GM18505 (cell line): ENCODE measurements around the gene CES2.
A peak's percentile ranks its signal among the peaks of the same experiment; 100 is the strongest.
"Not testable (repeated sequence)": the region's sequence is repeated elsewhere in the genome, so short reads cannot be mapped to it uniquely, and the experiment has no call there.

Experiments used
- ATAC-seq: cut with Tn5 transposase; IDR thresholded peaks from one replicate; pipeline ENCODE4 v1.9.1; 2021; ENCODE audit not compliant: unreplicated experiment
- POLR2A ChIP-seq: IDR thresholded peaks from 4 replicates; pipeline ENCODE4 v1.6.1; 2011; ENCODE audit warnings: borderline replicate concordance; ENCODE audit not compliant: insufficient read depth, insufficient read length; ENCODE audit errors: extremely low read depth

The CES2 gene

GRCh38 chr16:66953462-66954096 lies 18.3 kb downstream of the CES2 start:
- TF ChIP-seq POLR2A = no peak
- ATAC-seq = no peak

GRCh38 chr16:66954097-66954659 lies 18.9 kb downstream of the CES2 start:
- no peak for TF ChIP-seq POLR2A
- ATAC-seq = no peak

GRCh38 chr16:66955363-66956153 lies 20.2 kb downstream of the CES2 start:
- ATAC-seq = not testable (repeated sequence)

GRCh38 chr16:66956154-66956457 lies 20.8 kb downstream of the CES2 start:
- not testable (repeated sequence) for ATAC-seq

- TF ChIP-seq POLR2A = no peak
- no peak for ATAC-seq
Measured at GRCh38 chr16:66958857-66959703, 23.8 kb downstream of the CES2 start.

GRCh38 chr16:66959704-66960161 lies 24.4 kb downstream of the CES2 start:
- ATAC-seq = no peak
- no peak for TF ChIP-seq POLR2A

GRCh38 chr16:66960270-66960669 lies 25.0 kb downstream of the CES2 start:
- ATAC-seq = no peak
- TF ChIP-seq POLR2A = no peak

GRCh38 chr16:66961065-66961744 lies 25.9 kb downstream of the CES2 start, which contains the start of gene CES3:
CES3 (plus strand) TSS chr16:66961266; CDS start chr16:66961308, 42 bp downstream.
- TF ChIP-seq POLR2A = no peak

GRCh38 chr16:66961914-66962313 lies 26.6 kb downstream of the CES2 start:
- no peak for ATAC-seq
- no peak for TF ChIP-seq POLR2A

More at GRCh38 chr16:66961065-66961744, 25.9 kb downstream of the CES2 start, which contains the start of gene CES3:
- ATAC-seq = peak; percentile 81

- ATAC-seq = no peak
- TF ChIP-seq POLR2A = no peak
Measured at GRCh38 chr16:66964049-66964448, 28.7 kb downstream of the CES2 start.

GRCh38 chr16:66968847-66969246 lies 33.5 kb downstream of the CES2 start:
- TF ChIP-seq POLR2A = no peak
- ATAC-seq = no peak

GRCh38 chr16:66970775-66971720 lies 35.7 kb downstream of the CES2 start:
- no peak for TF ChIP-seq POLR2A
- ATAC-seq = no peak
